Endodermal cell (in vitro differentiated cells): ENCODE results near the gene MAFG. TPM values are rescaled to one million over a fixed set of nuclear protein-coding genes. Genes with fewer than 3 reads are reported as not detected.

Experiments
- DNase-seq: peaks from one replicate; pipeline ENCODE4 v3.0.0-alpha.2; 2017
- H3K27ac ChIP-seq: 2 replicates; pipeline ENCODE4 v1.5.1; 2013; ENCODE audit warnings: mild to moderate bottlenecking, low read depth, low read length, moderate library complexity
- H3K27me3 ChIP-seq: 2 replicates; pipeline ENCODE4 v1.6.1; 2013; ENCODE audit warnings: mild to moderate bottlenecking, low read length, moderate library complexity; ENCODE audit not compliant: insufficient read depth, control insufficient read depth, poor library complexity, severe bottlenecking
- H3K36me3 ChIP-seq: 2 replicates; pipeline ENCODE4 v1.7.0; 2013; ENCODE audit warnings: mild to moderate bottlenecking, low read length, moderate library complexity; ENCODE audit not compliant: control insufficient read depth, insufficient read depth
- H3K4me1 ChIP-seq: one replicate; pipeline ENCODE4 v1.7.0; 2013; ENCODE audit warnings: low read length; ENCODE audit not compliant: control insufficient read depth, insufficient read depth
- H3K4me3 ChIP-seq: 2 replicates; pipeline ENCODE4 v1.5.1; 2013; ENCODE audit warnings: mild to moderate bottlenecking, low read length, moderate library complexity
- H3K9ac ChIP-seq: 2 replicates; pipeline ENCODE4 v1.6.1; 2013; ENCODE audit warnings: mild to moderate bottlenecking, low read length, moderate library complexity; ENCODE audit not compliant: poor library complexity, severe bottlenecking; ENCODE audit errors: extremely low read depth
- H3K9me3 ChIP-seq: 2 replicates; pipeline ENCODE4 v1.6.1; 2013; ENCODE audit warnings: mild to moderate bottlenecking, low read length, moderate library complexity; ENCODE audit not compliant: control insufficient read depth
- H3K27ac Mint-ChIP-seq: 2 replicates; pipeline ENCODE4 v1.8.0; 2020; ENCODE audit warnings: mixed read lengths
- H3K27me3 Mint-ChIP-seq: 2 replicates; pipeline ENCODE4 v1.8.0; 2021; ENCODE audit warnings: mild to moderate bottlenecking, mixed read lengths; ENCODE audit not compliant: insufficient read depth
- H3K36me3 Mint-ChIP-seq: 2 replicates; pipeline ENCODE4 v1.8.0; 2020; ENCODE audit warnings: low read depth, mixed read lengths
- H3K4me1 Mint-ChIP-seq: 2 replicates; pipeline ENCODE4 v1.8.0; 2020; ENCODE audit warnings: mixed read lengths
- H3K4me3 Mint-ChIP-seq: 2 replicates; pipeline ENCODE4 v1.8.0; 2020; ENCODE audit warnings: mild to moderate bottlenecking, moderate library complexity, mixed read lengths
- H3K9me3 Mint-ChIP-seq: 2 replicates; pipeline ENCODE4 v1.8.0; 2020; ENCODE audit warnings: mild to moderate bottlenecking, mixed read lengths
- CTCF ChIP-seq: fragments of 200-600 bp; sonication (generic); conservative IDR thresholded peaks from 2 replicates; pipeline ENCODE4 v1.5.0; 2021; ENCODE audit warnings: antibody characterized with exemption, mild to moderate bottlenecking
- WGBS, 2 experiments: methylation state at CpG; one replicate each; pipeline versions ENCODE4 v1.1.5 to v1.1.7; 2013; ENCODE audit warnings: missing lambda C conversion rate in 2 of 2, mixed read lengths in 1 of 2; ENCODE audit not compliant: insufficient coverage in 1 of 2, insufficient read length in 1 of 2; 5-methylcytosine and 5-hydroxymethylcytosine counted together
- total RNA-seq, 2 donors: library from RNA; stranded (reverse); fragmentation: NEBNext Ultra II Directional in 1 of 2; extraction: Animal tissue kit (Norgen Biotek cat#: 25700) in 1 of 2; gene quantifications; 2 replicates in 1 of 2; 3 replicates in 1 of 2; pipeline ENCODE4 v1.2.1, GENCODE V29; 2021

The MAFG gene
- total RNA-seq, 2 donors from 2014 or later = 39.9 to 54.1 TPM

GRCh38 chr17:81922566-81923301, 4.8 kb downstream of the MAFG start:
- Mint-ChIP-seq H3K4me3 (peak overlapping the region; percentile 88), H3K9me3 (no peaks in the 10 kb centered on the region), H3K4me1 (peaks cover 25% of the 10 kb centered on the region), H3K27me3 (no peaks in the 10 kb centered on the region), H3K36me3 (peaks cover 28% of the 10 kb centered on the region), H3K27ac (peak overlapping the region; percentile 92)
- no peaks in the 10 kb centered on the region for H3K27me3 ChIP-seq
- no peaks in the 10 kb centered on the region for H3K9me3 ChIP-seq
- no peak for DNase-seq
- peaks cover 15% of the 10 kb centered on the region for H3K4me1 ChIP-seq
- no peak overlapping the region for H3K27ac ChIP-seq
- no peak for TF ChIP-seq CTCF
- H3K9ac ChIP-seq = no peak overlapping the region
- H3K4me3 ChIP-seq = no peak overlapping the region
- H3K36me3 ChIP-seq = peaks cover 21% of the 10 kb centered on the region
- WGBS, 2 experiments = 92 to 97% methylated on average over 43 to 56 of the region's 58 CpGs

DNA sequence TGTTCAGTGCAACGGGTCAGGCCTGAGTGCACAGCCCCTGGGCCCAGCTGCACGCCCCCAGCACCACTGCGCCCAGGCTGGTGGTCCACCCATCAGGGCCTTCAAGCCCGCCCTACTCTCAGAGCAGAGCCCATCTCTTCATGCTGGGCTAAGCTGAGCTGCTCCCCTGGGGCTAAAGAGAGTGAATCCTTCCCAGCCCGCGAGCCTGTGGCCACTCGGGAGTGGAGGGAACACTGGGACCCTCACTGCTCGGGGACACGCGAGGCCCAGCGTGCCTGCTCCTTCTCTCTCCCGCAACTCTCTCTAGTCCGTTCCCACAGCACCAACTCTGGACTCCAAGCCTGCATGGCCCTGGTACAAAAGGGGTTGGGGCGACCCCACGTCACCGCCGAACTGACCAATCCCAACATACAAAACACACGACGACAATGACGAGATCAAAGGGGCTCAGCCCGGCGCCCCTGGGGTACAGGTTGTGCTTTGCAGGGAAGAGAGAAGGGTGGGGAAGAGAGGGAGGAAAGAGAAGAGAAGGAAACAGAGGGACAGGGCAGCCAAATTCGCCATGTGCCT, 5.5 kb downstream of the MAFG start:
- no peak overlapping the region for H3K4me3 Mint-ChIP-seq
- Histone ChIP-seq H3K9ac (no peak overlapping the region), H3K27me3 (no peaks in the 10 kb centered on the region)

DNA sequence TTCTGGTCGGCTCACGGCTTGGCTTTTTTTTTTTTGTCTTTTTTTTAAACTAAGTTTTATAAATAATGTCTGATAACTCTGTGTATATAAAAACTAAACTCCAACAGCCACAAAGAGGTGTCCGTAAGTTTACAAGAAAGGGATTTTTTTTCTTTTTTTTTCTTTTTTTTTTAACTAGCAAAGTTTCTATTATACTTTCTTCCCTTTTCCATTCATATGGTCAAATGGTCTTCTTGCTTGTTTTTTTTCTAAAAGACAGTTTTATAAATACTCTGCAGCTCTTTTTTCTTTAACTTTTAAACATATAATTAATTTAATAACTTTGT, 6.0 kb downstream of the MAFG start:
- H3K36me3 Mint-ChIP-seq = peaks cover 32% of the 10 kb centered on the region
- no CpG with 5 or more reads among the region's 3 CpGs for WGBS, 2 experiments
- H3K4me1 Mint-ChIP-seq = peaks cover 33% of the 10 kb centered on the region
- H3K9me3 Mint-ChIP-seq = no peaks in the 10 kb centered on the region
- TF ChIP-seq CTCF = no peak
- Histone ChIP-seq H3K9ac (no peak overlapping the region), H3K4me3 (no peak overlapping the region), H3K27me3 (no peaks in the 10 kb centered on the region), H3K4me1 (peaks cover 17% of the 10 kb centered on the region), H3K36me3 (peaks cover 21% of the 10 kb centered on the region), H3K9me3 (no peaks in the 10 kb centered on the region), H3K27ac (no peak overlapping the region)
- no peak overlapping the region for H3K27ac Mint-ChIP-seq
- H3K27me3 Mint-ChIP-seq = no peaks in the 10 kb centered on the region
- no peak for DNase-seq
- H3K4me3 Mint-ChIP-seq = no peak overlapping the region

More for the DNA sequence above, 5.5 kb downstream of the MAFG start:
- H3K4me1 ChIP-seq = peaks cover 15% of the 10 kb centered on the region
- H3K27ac ChIP-seq = no peak overlapping the region
- no peak for DNase-seq
- Mint-ChIP-seq H3K9me3 (no peaks in the 10 kb centered on the region), H3K27ac (peak overlapping the region; percentile 45), H3K4me1 (peaks cover 29% of the 10 kb centered on the region), H3K27me3 (no peaks in the 10 kb centered on the region), H3K36me3 (peaks cover 28% of the 10 kb centered on the region)
- no peak overlapping the region for H3K4me3 ChIP-seq
- no peak for TF ChIP-seq CTCF
- H3K36me3 ChIP-seq = peaks cover 21% of the 10 kb centered on the region
- WGBS, 2 experiments = 95% methylated on average over 17 to 23 of the region's 23 CpGs
- H3K9me3 ChIP-seq = no peaks in the 10 kb centered on the region
